Measurements from ENCODE around the gene PRRC2A. TPM values are rescaled to one million over a fixed set of nuclear protein-coding genes. Genes with fewer than 3 reads are reported as not detected.
"Not testable (repeated sequence)": the region's sequence is repeated elsewhere in the genome, so short reads cannot be mapped to it uniquely, and the experiment has no call there.

The PRRC2A gene
- total and polyA plus RNA-seq, 2 experiments from 2014 or later: 42.5 to 46.0 TPM

DNA sequence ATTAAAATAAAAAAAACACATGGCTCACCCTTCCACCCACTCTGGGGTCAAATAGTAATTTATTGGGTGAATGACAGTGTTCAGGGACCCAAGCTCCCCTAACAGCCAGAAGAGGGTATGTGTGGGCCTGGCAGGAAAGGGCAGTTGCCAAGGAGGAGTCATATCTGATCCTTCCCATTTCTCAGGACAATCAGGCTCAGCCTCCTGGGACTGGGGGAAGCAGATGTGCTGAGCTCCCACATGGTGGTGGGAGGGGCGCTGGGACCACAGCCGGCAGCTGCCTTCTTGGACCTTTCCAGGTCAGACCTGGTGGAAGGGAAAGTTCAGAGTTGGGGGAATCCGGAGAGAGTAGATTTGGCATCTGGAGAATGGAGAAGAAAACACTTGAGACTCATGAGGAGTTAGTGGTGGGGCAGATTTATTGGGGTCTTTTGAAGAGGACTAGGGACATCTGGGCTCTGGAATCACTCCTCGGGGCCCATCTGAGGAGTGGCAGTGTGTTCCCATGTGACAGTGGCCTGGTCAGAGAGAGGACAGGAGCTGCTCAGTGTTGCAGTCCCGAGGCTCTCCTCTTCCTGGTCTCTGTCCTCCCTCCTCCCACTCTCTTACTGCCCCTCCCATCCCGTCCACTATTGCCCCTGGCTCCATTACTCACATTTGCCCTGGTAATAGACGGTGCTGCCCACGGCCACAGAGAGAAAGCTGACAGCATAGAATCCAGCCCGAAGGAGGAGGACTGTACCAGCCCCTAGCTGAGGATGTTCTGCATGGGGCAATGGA is 31.5 kb upstream of the PRRC2A start:
- 27 to 35% methylated on average over 9 of the region's 9 CpGs for WGBS, 2 experiments (ENCODE audit: low coverage in 1 of 2, low lambda C conversion rate in 2 of 2, missing lambda C conversion rate in 2 of 2)
- Histone ChIP-seq H3F3A (ENCODE audit: insufficient read depth) (no peaks in the 10 kb centered on the region), H3K4me1 (ENCODE audit: insufficient read depth) (0 out of 2 replicates have a peak, but pooled peaks cover 4% of the 10 kb centered on the region), H2AFZ (peak overlapping the region; percentile 86), H3K27ac (no peak overlapping the region), H3K9me2 (ENCODE audit: insufficient read depth) (no peaks in the 10 kb centered on the region), H3K9me3 (ENCODE audit: low read depth) (no peaks in the 10 kb centered on the region), H3K9ac (no peak overlapping the region), H3K4me3 (no peak overlapping the region), H3K36me3 (ENCODE audit: low read depth) (no peaks in the 10 kb centered on the region), H3K79me2 (ENCODE audit: insufficient read depth) (no peaks in the 10 kb centered on the region), H3K4me2 (ENCODE audit: unreplicated experiment) (peak overlapping the region; percentile 20), H3K27me3 (replicated peaks; ENCODE audit: insufficient read depth) (no peaks in the 10 kb centered on the region), H4K20me1 (ENCODE audit: insufficient read depth) (no peaks in the 10 kb centered on the region)
- TF ChIP-seq EZH2phosphoT487 (IDR thresholded peaks at IDR 0.05; ENCODE audit: insufficient read depth, low read depth) (no peak), EZH2 (IDR thresholded peaks at IDR 0.05; ENCODE audit: insufficient read depth, poor library complexity, severe bottlenecking) (no peak)
- in situ Hi-C loops (cut with MboI): no loop called here
- DNase-seq: peak; percentile 50

DNA sequence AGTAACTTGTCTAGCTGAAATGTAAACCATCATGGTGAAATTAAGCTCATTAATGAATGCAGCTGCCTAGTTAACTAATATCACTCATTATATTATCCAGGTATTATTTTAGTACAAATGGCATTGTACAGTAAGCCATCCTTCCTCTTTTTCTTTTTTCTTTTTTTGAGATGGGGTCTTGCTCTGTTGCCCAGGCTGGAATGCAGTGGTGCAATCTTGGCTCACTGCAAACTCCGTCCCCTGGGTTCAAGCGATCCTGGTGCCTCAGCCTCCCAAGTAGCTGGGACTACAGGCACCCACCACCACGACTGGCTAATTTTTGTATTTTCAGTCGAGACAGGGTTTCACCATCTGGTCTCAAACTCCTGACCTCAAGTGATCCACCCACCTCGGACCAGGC is 29.8 kb upstream of the PRRC2A start:
- not testable (repeated sequence) for H3K9me3 ChIP-seq (ENCODE audit: low read depth); H3K4me1 ChIP-seq (ENCODE audit: insufficient read depth); DNase-seq; H3K9me2 ChIP-seq (ENCODE audit: insufficient read depth); H3K9ac ChIP-seq; H3K79me2 ChIP-seq (ENCODE audit: insufficient read depth); H3K27me3 ChIP-seq (replicated peaks; ENCODE audit: insufficient read depth); H4K20me1 ChIP-seq (ENCODE audit: insufficient read depth); H3F3A ChIP-seq (ENCODE audit: insufficient read depth); H2AFZ ChIP-seq; H3K27ac ChIP-seq; H3K36me3 ChIP-seq (ENCODE audit: low read depth); H3K4me2 ChIP-seq (ENCODE audit: unreplicated experiment); H3K4me3 ChIP-seq
- 67 to 68% methylated on average over 5 of the region's 5 CpGs for WGBS, 2 experiments (ENCODE audit: low coverage in 1 of 2, low lambda C conversion rate in 2 of 2, missing lambda C conversion rate in 2 of 2)
- in situ Hi-C loops (cut with MboI): loop anchor here (10.0 kb wide), 1 partner anchor 96 kb away; the partner anchor contains the start of gene MICB

DNA sequence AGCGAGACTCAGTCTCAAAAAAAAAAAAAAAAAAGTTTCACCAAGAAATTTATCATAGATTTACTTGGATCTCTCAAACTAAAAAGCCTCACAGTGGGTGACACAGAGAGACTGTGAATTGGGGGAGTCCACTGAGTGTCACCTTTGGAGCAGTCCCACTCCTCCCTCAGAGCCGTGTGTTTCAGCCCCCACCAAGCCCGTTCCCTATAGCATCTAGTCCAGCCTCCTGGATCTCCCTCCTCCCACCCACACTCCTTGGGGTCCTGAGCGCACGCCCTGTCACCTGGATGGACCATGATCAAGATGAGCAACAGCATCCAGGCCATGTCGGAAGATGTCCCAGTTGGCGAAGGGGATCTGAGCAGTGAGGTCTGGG is 28.1 kb upstream of the PRRC2A start:
- H3K27ac ChIP-seq: no peak overlapping the region
- in situ Hi-C loops (cut with MboI): loop anchor here (10.0 kb wide), 1 partner anchor 98 kb away; the partner anchor contains the start of gene MICB
- no peaks in the 10 kb centered on the region for H3K27me3 ChIP-seq (replicated peaks; ENCODE audit: insufficient read depth)
- no peak overlapping the region for H2AFZ ChIP-seq
- no peaks in the 10 kb centered on the region for H3K9me3 ChIP-seq (ENCODE audit: low read depth)
- no peaks in the 10 kb centered on the region for H3K36me3 ChIP-seq (ENCODE audit: low read depth)
- DNase-seq: no peak
- no peaks in the 10 kb centered on the region for H4K20me1 ChIP-seq (ENCODE audit: insufficient read depth)
- H3K4me1 ChIP-seq (ENCODE audit: insufficient read depth): 0 out of 2 replicates have a peak, but pooled peaks cover 4% of the 10 kb centered on the region
- H3K4me2 ChIP-seq (ENCODE audit: unreplicated experiment): no peak overlapping the region
- TF ChIP-seq EZH2 (IDR thresholded peaks at IDR 0.05; ENCODE audit: insufficient read depth, poor library complexity, severe bottlenecking) (no peak), EZH2phosphoT487 (IDR thresholded peaks at IDR 0.05; ENCODE audit: insufficient read depth, low read depth) (no peak)
- H3K79me2 ChIP-seq (ENCODE audit: insufficient read depth): no peaks in the 10 kb centered on the region
- WGBS, 2 experiments (ENCODE audit: low coverage in 1 of 2, low lambda C conversion rate in 2 of 2, missing lambda C conversion rate in 2 of 2): 87 to 88% methylated on average over 7 of the region's 7 CpGs
- H3K4me3 ChIP-seq: no peak overlapping the region
- no peak overlapping the region for H3K9ac ChIP-seq
- no peaks in the 10 kb centered on the region for H3F3A ChIP-seq (ENCODE audit: insufficient read depth)
- no peaks in the 10 kb centered on the region for H3K9me2 ChIP-seq (ENCODE audit: insufficient read depth)

DNA sequence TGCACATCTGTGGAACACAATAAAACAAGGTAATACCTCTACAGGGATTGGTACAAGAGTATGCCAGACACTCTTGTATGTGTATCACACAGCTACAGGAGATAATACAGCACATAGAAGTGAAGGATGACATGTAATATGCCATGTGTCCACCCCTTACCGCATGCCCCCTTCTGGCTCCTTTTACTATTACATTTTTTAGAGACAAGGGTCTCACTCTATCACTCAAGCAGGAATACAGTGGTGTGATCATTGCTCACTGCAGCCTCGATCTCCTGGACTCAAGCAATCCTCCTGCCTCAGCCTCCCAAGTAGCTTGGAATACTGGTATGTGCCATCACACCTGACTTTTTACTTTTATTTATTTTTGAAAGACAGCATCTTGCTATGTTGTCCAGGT is 23.5 kb upstream of the PRRC2A start:
- Histone ChIP-seq H3K9me2 (ENCODE audit: insufficient read depth) (no peaks in the 10 kb centered on the region), H3K27me3 (replicated peaks; ENCODE audit: insufficient read depth) (no peaks in the 10 kb centered on the region), H4K20me1 (ENCODE audit: insufficient read depth) (no peaks in the 10 kb centered on the region), H3K36me3 (ENCODE audit: low read depth) (no peaks in the 10 kb centered on the region), H3K4me3 (no peak overlapping the region), H3K4me2 (ENCODE audit: unreplicated experiment) (no peak overlapping the region), H3F3A (ENCODE audit: insufficient read depth) (no peaks in the 10 kb centered on the region), H3K9ac (no peak overlapping the region), H2AFZ (no peak overlapping the region), H3K79me2 (ENCODE audit: insufficient read depth) (no peaks in the 10 kb centered on the region), H3K27ac (no peak overlapping the region), H3K4me1 (ENCODE audit: insufficient read depth) (no peaks in the 10 kb centered on the region), H3K9me3 (ENCODE audit: low read depth) (no peaks in the 10 kb centered on the region)
- peak; percentile 48 for DNase-seq
- TF ChIP-seq EZH2 (IDR thresholded peaks at IDR 0.05; ENCODE audit: insufficient read depth, poor library complexity, severe bottlenecking): no peak
- no peak for TF ChIP-seq EZH2phosphoT487 (IDR thresholded peaks at IDR 0.05; ENCODE audit: insufficient read depth, low read depth)
- 3 to 5% methylated on average over 2 of the region's 2 CpGs for WGBS, 2 experiments (ENCODE audit: low coverage in 1 of 2, low lambda C conversion rate in 2 of 2, missing lambda C conversion rate in 2 of 2)
- in situ Hi-C loops (cut with MboI): loop anchor here (10.0 kb wide), 1 partner anchor 102 kb away; the partner anchor contains the start of gene MICB
